ENCODE measurements around the gene FBXW5.

FBXW5 gene

DNA sequence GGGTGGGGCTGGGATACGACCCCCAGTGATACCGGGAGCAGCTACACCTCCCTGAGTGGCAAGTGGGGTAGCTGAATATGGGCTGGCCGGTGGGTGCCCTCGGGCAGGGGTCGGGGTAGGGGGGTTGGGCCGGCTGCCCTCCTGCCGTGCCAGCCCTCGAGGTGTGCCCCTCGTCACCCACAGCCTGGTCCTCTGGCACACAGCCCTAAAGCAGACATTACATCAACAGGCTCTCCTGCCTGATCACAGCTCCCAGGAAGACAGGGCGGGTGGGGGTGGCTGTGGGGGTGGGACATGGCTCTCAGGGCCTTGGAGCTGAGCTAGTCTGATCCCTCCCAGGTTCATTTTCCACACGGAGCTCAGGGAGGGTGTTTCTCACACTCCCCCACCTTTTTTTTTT lies 23.2 kb downstream of the FBXW5 start:
- TF ChIP-seq ZNF70 (CRISPR knock-in tag; IDR thresholded peaks at IDR 0.05): no peak
- TF ChIP-seq TSHZ2 (CRISPR knock-in tag; IDR thresholded peaks at IDR 0.05): no peak
- ATAC-seq: no peak

DNA sequence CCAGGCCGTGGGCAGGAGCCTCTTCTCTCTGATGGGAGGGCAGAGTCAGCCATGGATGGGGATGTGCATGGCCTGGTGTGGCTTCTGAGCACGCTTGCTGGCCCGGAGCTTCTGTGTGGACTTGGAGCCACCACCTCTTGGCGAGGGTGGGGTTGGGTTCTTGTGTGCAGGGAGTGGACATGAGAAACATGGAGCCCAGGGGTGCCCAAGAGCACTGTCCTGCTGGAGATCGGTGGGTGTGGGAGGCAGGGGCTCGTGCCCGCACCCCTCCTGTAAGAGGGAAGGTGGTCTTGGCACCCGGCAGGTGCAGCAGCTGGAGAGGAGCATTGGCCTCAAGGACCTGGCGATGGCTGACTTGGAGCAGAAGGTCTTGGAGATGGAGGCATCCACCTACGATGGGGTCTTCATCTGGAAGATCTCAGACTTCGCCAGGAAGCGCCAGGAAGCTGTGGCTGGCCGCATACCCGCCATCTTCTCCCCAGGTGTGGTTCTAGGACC lies 23.8 kb downstream of the FBXW5 start:
- ATAC-seq: no peak
- no peak for TF ChIP-seq ZNF8 (CRISPR knock-in tag; IDR thresholded peaks at IDR 0.05)
- TF ChIP-seq ZFP3 (CRISPR knock-in tag; IDR thresholded peaks at IDR 0.05): no peak
- TF ChIP-seq TCF4 (CRISPR knock-in tag; IDR thresholded peaks at IDR 0.05; ENCODE audit: borderline replicate concordance): no peak
- no peak for TF ChIP-seq CREB5 (CRISPR knock-in tag; IDR thresholded peaks at IDR 0.05; ENCODE audit: low read depth)
- TF ChIP-seq ZFP30 (CRISPR knock-in tag; IDR thresholded peaks at IDR 0.05): no peak
- TF ChIP-seq ZNF565 (CRISPR knock-in tag; conservative IDR thresholded peaks at IDR 0.05; ENCODE audit: low read depth): no peak
- TF ChIP-seq, protein P1, sequence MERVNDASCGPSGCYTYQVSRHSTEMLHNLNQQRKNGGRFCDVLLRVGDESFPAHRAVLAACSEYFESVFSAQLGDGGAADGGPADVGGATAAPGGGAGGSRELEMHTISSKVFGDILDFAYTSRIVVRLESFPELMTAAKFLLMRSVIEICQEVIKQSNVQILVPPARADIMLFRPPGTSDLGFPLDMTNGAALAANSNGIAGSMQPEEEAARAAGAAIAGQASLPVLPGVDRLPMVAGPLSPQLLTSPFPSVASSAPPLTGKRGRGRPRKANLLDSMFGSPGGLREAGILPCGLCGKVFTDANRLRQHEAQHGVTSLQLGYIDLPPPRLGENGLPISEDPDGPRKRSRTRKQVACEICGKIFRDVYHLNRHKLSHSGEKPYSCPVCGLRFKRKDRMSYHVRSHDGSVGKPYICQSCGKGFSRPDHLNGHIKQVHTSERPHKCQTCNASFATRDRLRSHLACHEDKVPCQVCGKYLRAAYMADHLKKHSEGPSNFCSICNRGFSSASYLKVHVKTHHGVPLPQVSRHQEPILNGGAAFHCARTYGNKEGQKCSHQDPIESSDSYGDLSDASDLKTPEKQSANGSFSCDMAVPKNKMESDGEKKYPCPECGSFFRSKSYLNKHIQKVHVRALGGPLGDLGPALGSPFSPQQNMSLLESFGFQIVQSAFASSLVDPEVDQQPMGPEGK (CRISPR knock-in tag; IDR thresholded peaks at IDR 0.05; ENCODE audit: borderline replicate concordance): no peak
- no peak for TF ChIP-seq OSR1 (CRISPR knock-in tag; IDR thresholded peaks at IDR 0.05)
- TF ChIP-seq GLIS3 (CRISPR knock-in tag; IDR thresholded peaks at IDR 0.05): no peak
- TF ChIP-seq POU6F1 (CRISPR knock-in tag; IDR thresholded peaks at IDR 0.05; ENCODE audit: borderline replicate concordance, low read depth): no peak
- TF ChIP-seq CSRNP3 (CRISPR knock-in tag; IDR thresholded peaks at IDR 0.05): no peak
- no peak for TF ChIP-seq SNAI2 (CRISPR knock-in tag; IDR thresholded peaks at IDR 0.05)
- TF ChIP-seq ESRRG (CRISPR knock-in tag; IDR thresholded peaks at IDR 0.05): no peak
- no peak for TF ChIP-seq TSHZ2 (CRISPR knock-in tag; IDR thresholded peaks at IDR 0.05)
- no peak for TF ChIP-seq TOX (CRISPR knock-in tag; IDR thresholded peaks at IDR 0.05; ENCODE audit: borderline replicate concordance)
- no peak for TF ChIP-seq RARB (CRISPR knock-in tag; IDR thresholded peaks at IDR 0.05)
- TF ChIP-seq CSDC2 (CRISPR knock-in tag; IDR thresholded peaks at IDR 0.05): no peak
- TF ChIP-seq BACH2 (CRISPR knock-in tag; IDR thresholded peaks at IDR 0.05; ENCODE audit: borderline replicate concordance): no peak

Data from SK-N-SH treated with all-trans-retinoic acid at 6 μM for 48 hours (cell line).